Activated T-helper 1 cell treated with anti-CD3 and anti-CD28 coated beads, Interleukin-2, amount 50 U/mL, for 16 hours (primary cell): ENCODE measurements around the gene RACGAP1.

ENCODE experiments used
- DNase-seq, 2 donors: peaks; one replicate each; pipeline ENCODE4 v3.0.0-alpha.2; 2020; ENCODE audit warnings: low read depth in 1 of 2, low spot score in 1 of 2

RACGAP1 gene

DNA sequence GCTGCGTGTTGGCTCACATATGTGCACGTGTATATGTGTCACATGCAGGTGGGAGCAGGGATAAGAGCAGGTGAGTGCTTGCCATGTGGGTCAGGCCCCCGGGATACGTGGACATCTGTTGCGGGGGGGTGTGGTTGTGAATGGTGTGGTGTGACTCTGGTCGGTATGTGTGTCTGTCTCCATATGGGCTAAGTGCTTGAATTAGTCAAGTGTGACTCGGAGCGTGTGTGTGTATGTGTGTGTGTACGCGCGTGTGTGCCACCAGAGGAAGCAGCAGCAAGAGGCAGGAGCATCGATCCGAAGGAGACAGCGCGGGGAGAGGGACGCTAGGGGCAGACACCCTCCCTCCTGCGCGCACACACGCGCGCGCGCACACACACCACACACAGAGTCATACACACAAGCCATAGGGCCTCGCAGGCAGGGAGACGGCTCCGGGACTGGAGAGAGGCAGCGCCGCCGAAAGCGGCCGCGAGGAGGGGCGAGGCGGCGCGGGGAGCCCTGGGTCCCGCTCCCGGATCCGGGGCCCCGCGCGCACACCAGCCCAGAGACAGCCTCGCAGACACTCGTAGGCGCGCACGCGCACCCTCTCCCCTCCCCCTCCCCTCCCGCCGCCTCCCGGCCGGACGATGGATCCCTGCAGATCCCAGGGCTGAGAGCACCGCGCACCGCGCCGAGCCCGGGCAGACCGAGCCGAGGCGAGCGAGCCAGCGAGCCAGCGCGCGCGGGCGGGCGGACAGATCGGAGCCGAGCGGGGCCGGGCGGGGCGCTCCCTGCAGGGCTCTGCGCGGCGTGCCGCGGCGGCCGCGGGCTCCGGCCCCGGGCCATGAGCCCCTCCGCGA is 31.9 kb upstream of the RACGAP1 start, which contains the start of gene ASIC1:
TSS of gene ASIC1 (plus strand) at position 597 of the 842 bp plus-strand sequence. CDS start 1,171 bp downstream, outside the sequence.
- peak in 1 of 2 donors; percentile 30 for DNase-seq

DNA sequence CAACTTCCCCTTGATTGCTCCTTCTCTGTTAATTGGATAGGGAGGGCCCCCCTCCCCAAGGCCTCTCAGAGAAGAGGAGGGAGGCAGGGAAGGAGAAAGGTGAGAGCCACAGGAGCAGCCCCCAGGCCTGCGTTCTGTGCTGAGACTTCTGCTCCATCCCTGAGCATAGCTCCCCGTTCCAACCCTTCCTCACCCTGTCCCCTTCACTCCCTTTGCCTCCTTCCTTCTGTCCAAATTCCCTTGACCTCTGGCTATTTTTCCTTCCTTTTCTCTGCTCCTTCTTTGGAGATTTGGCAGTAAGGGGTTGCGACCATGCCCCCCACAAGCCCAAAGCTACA is 31.3 kb upstream of the RACGAP1 start:
- DNase-seq = no peak

DNA sequence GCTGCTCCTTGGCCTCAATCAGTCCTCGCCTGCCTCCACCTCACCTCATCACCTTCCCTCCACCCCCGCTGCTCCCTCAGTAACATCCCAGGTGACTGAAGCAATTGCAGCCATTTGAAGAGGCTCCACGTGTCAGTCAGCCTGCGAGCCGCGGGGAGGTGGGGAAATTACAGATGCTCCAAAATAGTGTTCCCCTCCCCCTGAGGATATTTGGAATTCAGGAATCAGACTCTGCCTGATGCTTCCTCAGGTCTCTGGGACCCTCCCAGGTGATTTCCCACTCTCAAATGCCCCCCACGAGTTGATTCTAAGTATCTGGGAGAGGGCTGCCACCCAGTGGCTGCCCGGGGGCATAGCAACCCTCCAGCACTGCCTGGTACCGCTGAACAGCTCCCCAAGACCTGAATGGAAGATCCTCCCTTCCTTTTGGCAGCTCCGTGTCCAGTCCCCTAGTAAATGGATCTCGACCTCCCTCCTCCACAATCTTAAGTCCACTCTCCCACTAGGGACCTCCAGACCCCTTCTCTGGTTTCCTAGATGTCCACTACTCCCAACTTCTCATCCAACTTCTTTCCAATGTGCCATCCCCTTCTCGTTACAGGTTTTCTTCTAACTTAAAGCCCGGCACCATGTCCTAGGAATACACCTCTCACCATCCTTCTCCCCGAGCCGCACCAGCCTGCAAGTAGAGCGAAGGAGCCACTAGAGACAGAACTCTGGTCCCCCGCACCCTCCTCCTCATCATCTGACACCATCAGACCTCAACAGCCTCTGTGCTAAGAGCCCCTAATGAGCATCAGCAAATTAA is 30.7 kb upstream of the RACGAP1 start:
- DNase-seq = peak in 1 of 2 donors; percentile 34

DNA sequence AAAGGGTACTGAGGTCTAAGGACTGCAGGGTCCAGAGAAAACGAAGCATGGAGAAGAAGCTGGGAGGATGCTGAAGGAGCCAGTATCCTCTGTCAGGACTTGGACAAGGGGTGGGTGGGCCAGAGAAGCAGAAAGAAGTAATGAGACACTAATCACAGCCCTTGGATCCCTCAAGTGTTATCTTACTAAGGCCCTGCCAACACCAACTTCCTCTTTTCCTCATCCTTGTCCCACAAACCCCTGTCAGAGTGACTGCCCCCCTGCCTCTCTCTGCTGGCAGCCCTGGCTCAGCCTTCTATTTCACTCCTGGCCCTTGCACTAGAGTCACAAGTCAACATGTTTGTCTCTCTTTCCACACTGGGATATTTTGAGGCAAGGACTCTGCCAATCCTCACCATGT is 28.3 kb upstream of the RACGAP1 start:
- DNase-seq = no peak

DNA sequence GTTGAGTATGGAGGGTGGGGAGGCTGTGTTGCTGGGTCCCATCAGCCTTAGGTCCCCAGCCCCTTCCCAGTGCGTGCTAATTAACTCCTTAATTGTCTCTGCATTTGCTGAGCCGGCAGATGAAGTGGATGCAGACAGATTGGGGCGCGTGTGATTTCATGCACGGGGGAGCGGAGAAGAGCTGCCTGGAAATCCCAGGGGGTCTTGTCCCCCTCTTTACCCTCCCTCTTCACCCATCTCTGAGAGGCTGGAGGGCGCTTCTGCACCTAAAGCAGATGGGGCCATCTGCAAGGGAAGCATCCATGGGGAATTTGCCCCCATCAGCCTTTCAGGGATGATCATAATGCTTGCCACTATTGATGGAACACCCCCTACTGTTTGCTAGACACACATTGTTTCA is 27.7 kb upstream of the RACGAP1 start:
- DNase-seq = no peak

DNA sequence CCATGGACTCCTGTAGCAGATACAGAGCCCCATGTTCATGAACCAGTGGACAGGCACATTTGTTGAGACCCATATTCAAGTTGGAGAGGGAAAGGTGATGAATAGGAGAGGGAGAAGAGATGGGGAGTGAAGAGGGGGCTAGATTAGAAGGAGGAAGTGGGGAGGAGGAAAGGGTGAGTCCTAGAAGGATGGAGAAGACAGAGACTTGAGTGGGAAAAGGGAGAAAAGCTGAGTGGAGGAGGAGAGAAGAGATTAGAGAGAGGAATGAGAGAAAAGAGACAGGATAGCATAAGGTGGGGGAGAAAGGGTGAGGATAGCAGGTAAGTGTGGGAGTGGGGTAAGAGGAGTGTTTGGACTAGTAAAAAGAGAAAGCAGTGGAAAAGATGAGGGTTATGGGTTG is 27.2 kb upstream of the RACGAP1 start:
- no peak for DNase-seq

GRCh38 chr12:50051101-50051806 is 26.0 kb upstream of the RACGAP1 start:
- DNase-seq = no peak

GRCh38 chr12:50050410-50051098 is 25.3 kb upstream of the RACGAP1 start:
- no peak for DNase-seq

GRCh38 chr12:50050119-50050385 is 24.8 kb upstream of the RACGAP1 start:
- no peak for DNase-seq

GRCh38 chr12:50049254-50050118 is 24.2 kb upstream of the RACGAP1 start:
- no peak for DNase-seq

- DNase-seq = no peak
These were observed 22.5 kb upstream of the RACGAP1 start for GRCh38 chr12:50047693-50048250.

- DNase-seq = no peak
These were observed 18.6 kb upstream of the RACGAP1 start for GRCh38 chr12:50043854-50044253.

GRCh38 chr12:50043308-50043707 is 18.0 kb upstream of the RACGAP1 start:
- DNase-seq = no peak

- DNase-seq = no peak
These were observed 17.4 kb upstream of the RACGAP1 start for GRCh38 chr12:50042693-50043092.

GRCh38 chr12:50041962-50042361 is 16.7 kb upstream of the RACGAP1 start:
- no peak for DNase-seq

DNA sequence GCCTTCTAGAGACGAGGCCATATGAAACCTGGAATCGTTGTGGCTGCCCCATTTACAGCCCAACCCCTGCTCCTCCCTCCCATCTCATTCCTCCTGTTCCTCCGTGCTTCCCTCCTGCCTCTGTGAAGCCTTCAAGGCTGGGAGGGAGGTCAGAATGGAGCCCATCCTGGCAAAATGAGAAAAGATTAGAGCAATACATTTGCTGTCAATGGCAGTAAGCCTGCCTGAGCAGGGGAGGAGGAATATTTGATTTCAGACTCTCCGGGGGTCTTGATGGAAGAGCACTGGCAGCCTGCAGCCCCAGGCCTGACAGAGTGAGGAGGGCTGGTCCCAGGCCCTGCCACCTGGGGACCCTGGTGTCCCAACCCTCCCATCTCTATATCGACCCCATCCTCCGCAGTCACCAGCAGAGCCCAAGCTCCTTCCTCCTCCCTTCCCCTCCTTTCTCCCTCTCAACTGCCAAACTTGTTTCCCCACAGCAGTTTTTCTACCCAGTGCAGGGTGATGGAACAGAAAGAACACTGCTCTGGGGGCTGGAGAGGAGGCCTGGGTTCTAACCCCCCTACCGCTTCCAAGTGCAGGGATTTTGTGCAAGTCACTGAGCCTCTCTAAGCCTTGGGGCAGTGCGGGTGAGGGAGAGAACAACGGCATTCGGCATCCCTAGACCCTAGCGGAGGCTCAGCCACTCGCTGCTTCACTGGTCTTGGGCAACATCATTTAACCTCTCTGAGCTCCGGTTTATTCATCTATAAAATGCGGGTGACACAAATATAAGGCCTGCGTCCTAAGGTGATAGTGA is 16.0 kb upstream of the RACGAP1 start:
- no peak for DNase-seq

- no peak for DNase-seq
These were observed 15.4 kb upstream of the RACGAP1 start for GRCh38 chr12:50040657-50041056.

DNA sequence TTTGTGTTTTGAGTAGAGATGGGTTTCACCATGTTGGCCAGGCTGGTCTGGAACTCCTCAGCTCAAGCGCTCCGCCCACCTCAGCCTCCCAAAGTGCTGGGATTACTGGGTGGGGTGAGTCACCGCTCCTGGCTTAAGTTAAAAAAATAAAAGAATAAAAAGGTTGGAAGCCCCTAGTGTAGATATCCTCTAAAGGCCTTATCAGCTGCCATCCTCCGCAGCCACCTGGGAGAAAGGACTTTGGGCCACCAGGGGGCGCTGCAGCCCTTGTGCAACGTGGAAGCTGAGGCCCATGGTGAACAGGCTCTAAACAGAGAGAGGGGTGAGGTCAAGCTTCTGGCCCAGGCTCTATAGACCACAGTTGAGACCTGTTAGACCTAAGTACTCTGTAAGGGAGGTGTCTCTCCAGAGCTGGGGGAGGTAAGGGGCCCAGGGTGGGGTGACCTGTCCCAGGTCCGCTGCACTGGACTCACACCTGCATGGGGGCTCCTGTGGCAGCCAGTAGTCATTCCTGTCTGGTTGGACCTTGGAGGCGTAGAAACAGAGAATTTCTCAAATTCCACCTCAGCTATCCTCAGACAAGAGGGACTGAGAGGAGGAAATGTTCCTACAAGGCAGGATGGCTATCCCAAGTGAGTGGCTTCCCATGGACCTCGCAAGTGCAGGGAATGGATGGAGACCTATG is 14.0 kb upstream of the RACGAP1 start:
- peak; percentile 68 to 80 for DNase-seq

GRCh38 chr12:50038336-50038735 is 13.0 kb upstream of the RACGAP1 start:
- DNase-seq = no peak
